Mammary epithelial cell (primary cell): Measurements from ENCODE around the gene ARID1B.

Experiments
- EZH2 ChIP-seq: IDR thresholded peaks from 2 replicates; pipeline ENCODE4 v1.6.1; 2012; ENCODE audit warnings: low read length, inconsistent platforms, borderline replicate concordance
- TF ChIP-seq, protein P1 (sequence below), 2 donors: IDR thresholded peaks in 1 of 2; conservative IDR thresholded peaks in 1 of 2; 2 replicates each; pipeline ENCODE4 v1.5.1; 2011 to 2012; ENCODE audit warnings: inconsistent platforms in 2 of 2, low read length in 2 of 2, mild to moderate bottlenecking in 2 of 2, control low read depth in 1 of 2, low read depth in 1 of 2; ENCODE audit not compliant: insufficient read depth in 1 of 2; ENCODE audit errors: extremely low read depth in 1 of 2

DNA sequence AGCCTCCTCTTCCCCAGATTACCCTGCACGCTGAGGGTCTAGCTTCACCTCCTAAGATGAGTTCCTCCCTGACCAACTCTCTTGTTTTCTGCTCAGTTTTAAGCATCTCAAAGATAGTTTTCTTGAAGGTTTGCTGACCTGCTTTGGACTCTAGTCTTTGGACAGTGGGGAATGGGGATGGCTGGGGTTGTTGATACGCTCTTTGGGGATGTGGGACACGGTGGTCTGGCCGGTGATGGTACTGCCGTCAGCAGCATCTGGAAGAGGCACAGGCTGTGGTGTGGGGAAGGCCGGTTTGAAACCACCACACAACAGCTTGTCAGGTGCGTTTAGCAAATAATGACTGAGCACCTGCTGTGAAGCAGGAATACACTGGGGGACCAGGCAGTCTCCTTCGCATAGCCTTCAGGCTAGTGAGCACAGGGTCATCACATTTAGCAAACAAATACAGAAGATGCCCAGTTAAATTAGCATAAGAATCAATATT lies 452.0 kb downstream of the ARID1B start:
- TF ChIP-seq, protein P1, sequence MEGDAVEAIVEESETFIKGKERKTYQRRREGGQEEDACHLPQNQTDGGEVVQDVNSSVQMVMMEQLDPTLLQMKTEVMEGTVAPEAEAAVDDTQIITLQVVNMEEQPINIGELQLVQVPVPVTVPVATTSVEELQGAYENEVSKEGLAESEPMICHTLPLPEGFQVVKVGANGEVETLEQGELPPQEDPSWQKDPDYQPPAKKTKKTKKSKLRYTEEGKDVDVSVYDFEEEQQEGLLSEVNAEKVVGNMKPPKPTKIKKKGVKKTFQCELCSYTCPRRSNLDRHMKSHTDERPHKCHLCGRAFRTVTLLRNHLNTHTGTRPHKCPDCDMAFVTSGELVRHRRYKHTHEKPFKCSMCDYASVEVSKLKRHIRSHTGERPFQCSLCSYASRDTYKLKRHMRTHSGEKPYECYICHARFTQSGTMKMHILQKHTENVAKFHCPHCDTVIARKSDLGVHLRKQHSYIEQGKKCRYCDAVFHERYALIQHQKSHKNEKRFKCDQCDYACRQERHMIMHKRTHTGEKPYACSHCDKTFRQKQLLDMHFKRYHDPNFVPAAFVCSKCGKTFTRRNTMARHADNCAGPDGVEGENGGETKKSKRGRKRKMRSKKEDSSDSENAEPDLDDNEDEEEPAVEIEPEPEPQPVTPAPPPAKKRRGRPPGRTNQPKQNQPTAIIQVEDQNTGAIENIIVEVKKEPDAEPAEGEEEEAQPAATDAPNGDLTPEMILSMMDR (conservative IDR thresholded peaks at IDR 0.05 in 1 of 2, IDR thresholded peaks at IDR 0.05 in 1 of 2; ENCODE audit: extremely low read depth in 1 of 2, insufficient read depth in 1 of 2, low read depth in 1 of 2, low read length in 2 of 2), result no peak
- no peak for TF ChIP-seq EZH2
